ENCODE measurements around the gene RHOXF2.
"Not testable (repeated sequence)": the region's sequence is repeated elsewhere in the genome, so short reads cannot be mapped to it uniquely, and the experiment has no call there.

The RHOXF2 gene

GRCh38 chrX:120193720-120194119, 35.3 kb downstream of the RHOXF2 start:
- CTCF ChIA-PET; POLR2A ChIA-PET; DNase-seq (ENCODE audit: extremely low spot score): not testable (repeated sequence)

- POLR2A ChIA-PET; DNase-seq (ENCODE audit: extremely low spot score); CTCF ChIA-PET: not testable (repeated sequence)
Measured at GRCh38 chrX:120195786-120196185, 37.4 kb downstream of the RHOXF2 start.

DNA sequence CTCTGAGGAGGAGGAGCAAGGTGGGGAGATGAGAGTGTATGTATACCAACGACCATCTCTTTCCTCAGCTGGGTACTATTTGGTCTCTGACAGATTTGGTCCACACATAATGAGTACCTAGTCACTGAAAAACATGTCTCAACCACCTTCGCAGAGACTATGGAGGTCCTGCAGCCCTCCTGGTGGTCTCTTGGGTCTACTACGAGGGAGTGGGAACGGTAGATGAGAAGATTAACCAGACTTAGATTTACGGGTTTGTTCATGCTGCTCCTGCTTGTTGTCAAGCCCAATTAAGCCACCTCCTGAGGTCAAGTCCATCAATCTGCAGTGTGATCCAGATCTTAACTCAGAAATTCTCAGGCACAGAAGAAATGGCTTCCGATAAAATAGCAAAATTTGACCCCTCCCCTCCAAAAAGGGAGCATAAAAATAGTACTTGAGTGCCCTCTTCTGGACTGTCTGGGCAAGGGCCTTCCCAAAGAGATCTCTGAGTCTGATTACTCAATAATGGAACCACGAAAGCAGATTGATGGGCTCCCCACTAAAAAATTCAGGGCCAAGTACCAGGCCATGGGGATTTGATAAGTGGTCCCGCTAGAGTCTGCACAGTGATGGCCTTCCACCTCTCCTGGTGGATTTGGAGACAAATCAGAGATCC, 38.3 kb downstream of the RHOXF2 start:
- DNase-seq (ENCODE audit: extremely low spot score); CTCF ChIA-PET; POLR2A ChIA-PET: not testable (repeated sequence)

- TF ChIP-seq, protein P1, sequence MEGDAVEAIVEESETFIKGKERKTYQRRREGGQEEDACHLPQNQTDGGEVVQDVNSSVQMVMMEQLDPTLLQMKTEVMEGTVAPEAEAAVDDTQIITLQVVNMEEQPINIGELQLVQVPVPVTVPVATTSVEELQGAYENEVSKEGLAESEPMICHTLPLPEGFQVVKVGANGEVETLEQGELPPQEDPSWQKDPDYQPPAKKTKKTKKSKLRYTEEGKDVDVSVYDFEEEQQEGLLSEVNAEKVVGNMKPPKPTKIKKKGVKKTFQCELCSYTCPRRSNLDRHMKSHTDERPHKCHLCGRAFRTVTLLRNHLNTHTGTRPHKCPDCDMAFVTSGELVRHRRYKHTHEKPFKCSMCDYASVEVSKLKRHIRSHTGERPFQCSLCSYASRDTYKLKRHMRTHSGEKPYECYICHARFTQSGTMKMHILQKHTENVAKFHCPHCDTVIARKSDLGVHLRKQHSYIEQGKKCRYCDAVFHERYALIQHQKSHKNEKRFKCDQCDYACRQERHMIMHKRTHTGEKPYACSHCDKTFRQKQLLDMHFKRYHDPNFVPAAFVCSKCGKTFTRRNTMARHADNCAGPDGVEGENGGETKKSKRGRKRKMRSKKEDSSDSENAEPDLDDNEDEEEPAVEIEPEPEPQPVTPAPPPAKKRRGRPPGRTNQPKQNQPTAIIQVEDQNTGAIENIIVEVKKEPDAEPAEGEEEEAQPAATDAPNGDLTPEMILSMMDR (IDR thresholded peaks at IDR 0.05; ENCODE audit: control extremely low read depth, extremely low read depth, low read depth, missing control alignments): no peak
- DNase-seq (ENCODE audit: extremely low spot score): no peak
- ChIA-PET POLR2A (no interaction called here), CTCF (interaction anchor here (0.9 to 1.4 kb wide), 2 partner anchors 13 to 27 kb away, joined by 3 to 6 read pairs; no protein-coding TSS in a partner anchor)
Measured at GRCh38 chrX:120200851-120201250, 42.4 kb downstream of the RHOXF2 start.

DNA sequence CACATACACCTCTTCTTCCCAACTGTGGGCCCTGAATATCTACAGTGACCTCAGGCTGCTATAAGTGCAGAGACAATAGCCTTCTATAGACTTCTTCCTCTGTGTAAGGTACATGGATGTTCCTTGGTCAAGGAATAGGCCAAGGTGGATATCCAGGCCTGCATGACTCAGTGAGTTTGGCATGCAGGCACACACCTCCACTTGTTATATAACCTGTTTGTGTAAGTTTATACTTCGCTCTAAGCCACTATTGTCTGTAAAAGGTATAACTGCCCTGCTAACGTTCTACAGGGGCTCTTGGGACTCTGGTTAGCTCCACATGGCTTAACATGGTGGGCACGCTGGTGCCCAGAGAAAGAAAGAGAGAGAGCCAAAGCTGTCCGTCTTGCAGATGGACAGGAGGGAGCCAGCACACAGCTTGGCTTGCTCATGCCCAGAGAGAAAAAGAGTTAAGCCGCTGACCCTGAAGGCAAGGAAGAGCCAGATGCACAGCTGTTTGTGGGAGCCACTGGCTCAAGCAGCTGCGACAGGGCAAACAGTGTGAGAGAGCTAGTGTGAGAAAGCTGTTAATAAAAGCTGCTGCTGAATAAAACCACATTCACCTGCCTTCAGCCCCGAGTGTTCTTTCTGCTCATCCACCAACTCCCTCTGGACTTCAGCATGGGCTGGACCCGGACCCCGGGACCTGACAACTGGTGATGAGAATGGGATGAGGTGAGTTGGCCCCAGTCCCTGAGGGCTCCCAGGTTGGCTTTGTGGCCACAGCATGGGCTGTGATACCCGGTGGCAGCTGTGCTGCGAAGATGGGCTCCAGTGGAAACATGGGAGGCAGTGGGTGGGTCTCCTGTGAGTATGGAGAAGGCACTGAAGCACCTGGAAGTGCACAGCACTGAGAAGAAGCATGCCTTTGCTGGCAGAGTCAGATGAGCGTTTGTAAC, 47.7 kb downstream of the RHOXF2 start:
- ChIA-PET CTCF (no interaction called here), POLR2A (no interaction called here)
- TF ChIP-seq, protein P1 (IDR thresholded peaks at IDR 0.05; ENCODE audit: control extremely low read depth, extremely low read depth, low read depth, missing control alignments): no peak
- DNase-seq (ENCODE audit: extremely low spot score): no peak

- CTCF ChIA-PET: no interaction called here
- POLR2A ChIA-PET: no interaction called here
- no peak for DNase-seq (ENCODE audit: extremely low spot score)
- TF ChIP-seq, protein P1 (IDR thresholded peaks at IDR 0.05; ENCODE audit: control extremely low read depth, extremely low read depth, low read depth, missing control alignments): no peak
Measured at GRCh38 chrX:120207009-120207605, 48.7 kb downstream of the RHOXF2 start.

GRCh38 chrX:120213438-120214265, 55.2 kb downstream of the RHOXF2 start:
- TF ChIP-seq, protein P1 (IDR thresholded peaks at IDR 0.05; ENCODE audit: control extremely low read depth, extremely low read depth, low read depth, missing control alignments): peak; percentile 58
- ChIA-PET CTCF (interaction anchor here (0.6 to 4.3 kb wide), 26 partner anchors 9 to 1209 kb away, joined by 3 to 52 read pairs (median 4); no protein-coding TSS in a partner anchor), POLR2A (no interaction called here)
- DNase-seq (ENCODE audit: extremely low spot score): peak; percentile 57

Data from GM10248 (cell line).